ENCODE data around the gene RD3L.

- no peak for TF ChIP-seq CTCF (IDR thresholded peaks at IDR 0.05)
- no peak for TF ChIP-seq POLR2A (IDR thresholded peaks at IDR 0.05)
Measured at GRCh38 chr14:103941973-103942736, at the start of gene RD3L.
